Psoas muscle (tissue), 8 donors: ENCODE measurements around the gene TMPRSS6. TPM values are rescaled to one million over a fixed set of nuclear protein-coding genes. Genes with fewer than 3 reads are reported as not detected.

ENCODE experiments used
- ATAC-seq, 4 donors: fragments of 200-7000 bp; cut with Tn5 transposase; one replicate each; pipeline ENCODE4 v1.9.1; 2020; ENCODE audit warnings: moderate library complexity in 3 of 4, mild to moderate bottlenecking in 2 of 4
- DNase-seq, 2 donors: peaks; one replicate each; pipeline ENCODE4 v3.0.0-alpha.2; 2020
- H3K27ac ChIP-seq: fragments of 200-600 bp; one replicate; pipeline ENCODE4 v1.8.0; 2022
- H3K27me3 ChIP-seq, 3 donors: fragments of 200-600 bp in 1 of 3; one replicate each; pipeline versions ENCODE4 v1.6.1 to v1.8.0; 2013 to 2022; ENCODE audit warnings: low read length in 2 of 3, mild to moderate bottlenecking in 2 of 3, moderate library complexity in 1 of 3; ENCODE audit not compliant: insufficient read depth in 3 of 3
- H3K36me3 ChIP-seq, 2 donors: fragments of 200-600 bp in 1 of 2; one replicate each; pipeline versions ENCODE4 v1.6.1 to v1.8.0; 2013 to 2022; ENCODE audit warnings: low read depth in 1 of 2, mild to moderate bottlenecking in 1 of 2, moderate library complexity in 1 of 2; ENCODE audit not compliant: insufficient read depth in 1 of 2
- H3K4me1 ChIP-seq: fragments of 200-600 bp; one replicate; pipeline ENCODE4 v1.8.0; 2022
- H3K4me3 ChIP-seq: fragments of 200-600 bp; one replicate; pipeline ENCODE4 v1.8.0; 2022; ENCODE audit warnings: mild to moderate bottlenecking
- H3K9me3 ChIP-seq: fragments of 200-600 bp; one replicate; pipeline ENCODE4 v1.8.0; 2022
- CTCF ChIP-seq: fragments of 200-600 bp; IDR thresholded peaks from one replicate; pipeline ENCODE4 v1.8.0; 2022; ENCODE audit warnings: antibody characterized with exemption
- WGBS, 3 donors: extraction: QIAGEN DNeasy Blood & Tissue Kit; methylation state at CpG; one replicate each; pipeline versions ENCODE4 v1.1.6 to v1.1.7; 2013; 5-methylcytosine and 5-hydroxymethylcytosine counted together
- intact Hi-C, 2 donors: fragments of 100-400 bp; cut with DNase I; formaldehyde crosslinking; loops; one replicate each; pipeline versions ENCODE4 v1.11.0 to v1.14.2; 2022
- polyA plus RNA-seq, 3 donors: library from polyadenylated mRNA; stranded (reverse); fragments of 200-250 nt; gene quantifications; one replicate each; pipeline ENCODE4 v1.2.3, GENCODE V29; 2013
- total RNA-seq, 4 donors: library from RNA; stranded (reverse); fragmentation: NEBNext Ultra II Directional in 2 of 4; extraction: Animal tissue kit (Norgen Biotek cat#: 25700) in 2 of 4; gene quantifications; one replicate each; pipeline versions ENCODE4 v1.2.1 to v1.2.4, GENCODE V29; 2021 to 2023
- donor health status: healthy with polysubstance abuse.
- donor health status: DM: no; HTN: no; CAD: no; lungs with moderate emphysema.
- donor health status: Bipolar disorder and iron deficiency.
- donor health status: healthy.
- donor health status: DM: yes; HTN: yes; CAD: no.
- donor health status: DM: no; HTN: no; CAD: no.
- donor health status: DM: no; HTN: no; CAD: no.
- donor health status: DM: yes; HTN: yes; CAD: no.

Gene TMPRSS6
- total and polyA plus RNA-seq, 7 donors: not detected

GRCh38 chr22:37024339-37025157 is 85.0 kb downstream of the TMPRSS6 start:
- H3K4me3 ChIP-seq: no peak overlapping the region
- H3K4me1 ChIP-seq: peaks cover 24% of the 10 kb centered on the region
- intact Hi-C loops: no loop called here

GRCh38 chr22:37023743-37024338 is 85.7 kb downstream of the TMPRSS6 start:
- DNase-seq (no peak), ATAC-seq (no peak)
- TF ChIP-seq CTCF: no peak
- Histone ChIP-seq H3K4me1 (peaks cover 24% of the 10 kb centered on the region), H3K36me3 (peaks cover 0 to 43% of the 10 kb centered on the region in 2 donors), H3K27ac (no peak overlapping the region), H3K4me3 (no peak overlapping the region), H3K9me3 (no peaks in the 10 kb centered on the region), H3K27me3 (no peaks in the 10 kb centered on the region)
- WGBS, 3 donors: 92 to 94% (median 93%) methylated on average over 33 to 34 of the region's 34 CpGs
- intact Hi-C loops: no loop called here

More at GRCh38 chr22:37024339-37025157, 85.0 kb downstream of the TMPRSS6 start:
- DNase-seq: no peak
- H3K27ac ChIP-seq: no peak overlapping the region
- 93 to 94% (median 93%) methylated on average over 65 to 71 of the region's 71 CpGs for WGBS, 3 donors
- no peaks in the 10 kb centered on the region for H3K9me3 ChIP-seq
- no peak for TF ChIP-seq CTCF
- H3K36me3 ChIP-seq: peaks cover 0 to 50% of the 10 kb centered on the region in 2 donors
- ATAC-seq: no peak
- no peaks in the 10 kb centered on the region for H3K27me3 ChIP-seq

- no peak overlapping the region for H3K4me3 ChIP-seq
- intact Hi-C loops: no loop called here
- peaks cover 0 to 35% of the 10 kb centered on the region in 2 donors for H3K36me3 ChIP-seq
- WGBS, 3 donors: 63 to 70% (median 66%) methylated on average over 16 of the region's 16 CpGs
- peaks cover 34% of the 10 kb centered on the region for H3K4me1 ChIP-seq
- no peak for TF ChIP-seq CTCF
- H3K27ac ChIP-seq: peak overlapping the region; percentile 5
- H3K27me3 ChIP-seq: no peaks in the 10 kb centered on the region
- no peak for DNase-seq
- ATAC-seq: no peak
- no peaks in the 10 kb centered on the region for H3K9me3 ChIP-seq
These were observed 86.8 kb downstream of the TMPRSS6 start for GRCh38 chr22:37022483-37023337.

GRCh38 chr22:37021710-37022482 is 87.6 kb downstream of the TMPRSS6 start:
- intact Hi-C loops: no loop called here
- 55 to 71% (median 62%) methylated on average over 12 to 13 of the region's 13 CpGs for WGBS, 3 donors
- H3K27ac ChIP-seq: peak overlapping the region; percentile 5
- no peaks in the 10 kb centered on the region for H3K9me3 ChIP-seq
- H3K4me1 ChIP-seq: peaks cover 40% of the 10 kb centered on the region
- peak; percentile 57 for TF ChIP-seq CTCF
- H3K27me3 ChIP-seq: no peaks in the 10 kb centered on the region
- H3K36me3 ChIP-seq: peaks cover 0 to 27% of the 10 kb centered on the region in 2 donors
- no peak overlapping the region for H3K4me3 ChIP-seq
- no peak for ATAC-seq
- peak; percentile 50 to 68 for DNase-seq
